Prostate gland (tissue), 2 donors: ENCODE data around the gene EQTN. TPM values are rescaled to one million over a fixed set of nuclear protein-coding genes. Genes with fewer than 3 reads are reported as not detected.

Experiments
- DNase-seq: peaks from one replicate; pipeline ENCODE4 v3.0.0-alpha.2; 2019; ENCODE audit warnings: low spot score
- H3K27ac ChIP-seq, 2 donors: fragments of 200-600 bp; sonication (generic); 2 replicates each; pipeline ENCODE4 v1.5.1; 2017 to 2019
- H3K27me3 ChIP-seq: fragments of 200-600 bp; sonication (generic); replicated peaks from 2 replicates; pipeline ENCODE4 v1.5.1; 2019; ENCODE audit not compliant: insufficient read depth
- H3K36me3 ChIP-seq, 2 donors: fragments of 200-600 bp; sonication (generic); 1 replicate in 1 of 2; 2 replicates in 1 of 2; pipeline versions ENCODE4 v1.5.1 to v1.8.1; 2017 to 2019
- H3K4me1 ChIP-seq: fragments of 200-600 bp; sonication (generic); replicated peaks from 2 replicates; pipeline ENCODE4 v1.5.1; 2019
- H3K4me3 ChIP-seq, 2 donors: fragments of 200-600 bp; sonication (generic); 2 replicates each; pipeline ENCODE4 v1.5.1; 2017 to 2019
- H3K9me3 ChIP-seq: fragments of 200-600 bp; sonication (generic); 2 replicates; pipeline ENCODE4 v1.5.1; 2017
- POLR2A ChIP-seq: fragments of 450-650 bp; IDR thresholded peaks from one replicate; pipeline ENCODE4 v1.6.1; 2016; ENCODE audit warnings: antibody characterized with exemption, mild to moderate bottlenecking
- POLR2AphosphoS5 ChIP-seq: sonication (generic); formaldehyde crosslinking; IDR thresholded peaks from one replicate; pipeline ENCODE4 v1.6.1; 2017; ENCODE audit warnings: antibody characterized with exemption
- WGBS: methylation state at CpG from one replicate; pipeline ENCODE4 v1.1.5; 2018; 5-methylcytosine and 5-hydroxymethylcytosine counted together
- intact Hi-C: fragments of 100-400 bp; cut with DNase I; formaldehyde crosslinking; loops from one replicate; pipeline ENCODE4 v1.14.2; 2022
- total RNA-seq, 2 donors: library from RNA; depleted of rRNA; stranded (reverse); fragments of >200 nt; gene quantifications; one replicate each; pipeline ENCODE4 v1.1.0, GENCODE V29; 2016
- TF ChIP-seq, protein P1 (sequence below), 4 experiments: fragments of 200-600 bp in 2 of 4; fragments of 450-650 bp in 2 of 4; sonication (generic) in 2 of 4; IDR thresholded peaks; 1 replicate in 3 of 4; 2 replicates in 1 of 4; pipeline ENCODE4 v1.5.1; 2016 to 2019; ENCODE audit warnings: antibody characterized with exemption in 4 of 4, mild to moderate bottlenecking in 2 of 4, moderate library complexity in 2 of 4

EQTN gene
- total RNA-seq, 2 donors from 2014 or later: 3.0 TPM; not detected in 1

- 88% methylated on average over 4 of the region's 4 CpGs for WGBS
- Histone ChIP-seq H3K4me3 (no peak overlapping the region), H3K27me3 (no peaks in the 10 kb centered on the region), H3K4me1 (no peaks in the 10 kb centered on the region), H3K36me3 (no peaks in the 10 kb centered on the region), H3K27ac (no peak overlapping the region), H3K9me3 (no peaks in the 10 kb centered on the region)
- TF ChIP-seq POLR2AphosphoS5: no peak
- TF ChIP-seq, protein P1, sequence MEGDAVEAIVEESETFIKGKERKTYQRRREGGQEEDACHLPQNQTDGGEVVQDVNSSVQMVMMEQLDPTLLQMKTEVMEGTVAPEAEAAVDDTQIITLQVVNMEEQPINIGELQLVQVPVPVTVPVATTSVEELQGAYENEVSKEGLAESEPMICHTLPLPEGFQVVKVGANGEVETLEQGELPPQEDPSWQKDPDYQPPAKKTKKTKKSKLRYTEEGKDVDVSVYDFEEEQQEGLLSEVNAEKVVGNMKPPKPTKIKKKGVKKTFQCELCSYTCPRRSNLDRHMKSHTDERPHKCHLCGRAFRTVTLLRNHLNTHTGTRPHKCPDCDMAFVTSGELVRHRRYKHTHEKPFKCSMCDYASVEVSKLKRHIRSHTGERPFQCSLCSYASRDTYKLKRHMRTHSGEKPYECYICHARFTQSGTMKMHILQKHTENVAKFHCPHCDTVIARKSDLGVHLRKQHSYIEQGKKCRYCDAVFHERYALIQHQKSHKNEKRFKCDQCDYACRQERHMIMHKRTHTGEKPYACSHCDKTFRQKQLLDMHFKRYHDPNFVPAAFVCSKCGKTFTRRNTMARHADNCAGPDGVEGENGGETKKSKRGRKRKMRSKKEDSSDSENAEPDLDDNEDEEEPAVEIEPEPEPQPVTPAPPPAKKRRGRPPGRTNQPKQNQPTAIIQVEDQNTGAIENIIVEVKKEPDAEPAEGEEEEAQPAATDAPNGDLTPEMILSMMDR (IDR thresholded peaks at IDR 0.05): no peak
- no peak for TF ChIP-seq POLR2A
- intact Hi-C loops: no loop called here
- DNase-seq: no peak
Observed at GRCh38 chr9:27308691-27309390, 11.9 kb upstream of the EQTN start.

- Histone ChIP-seq H3K27ac (no peak overlapping the region), H3K4me1 (no peaks in the 10 kb centered on the region), H3K27me3 (no peaks in the 10 kb centered on the region), H3K9me3 (no peaks in the 10 kb centered on the region), H3K36me3 (no peaks in the 10 kb centered on the region), H3K4me3 (no peak overlapping the region)
- intact Hi-C loops: no loop called here
- WGBS: 38% methylated on average over 1 of the region's 1 CpG
- no peak for DNase-seq
- no peak for TF ChIP-seq POLR2A
Observed at GRCh38 chr9:27304521-27304920, 7.6 kb upstream of the EQTN start.

DNA sequence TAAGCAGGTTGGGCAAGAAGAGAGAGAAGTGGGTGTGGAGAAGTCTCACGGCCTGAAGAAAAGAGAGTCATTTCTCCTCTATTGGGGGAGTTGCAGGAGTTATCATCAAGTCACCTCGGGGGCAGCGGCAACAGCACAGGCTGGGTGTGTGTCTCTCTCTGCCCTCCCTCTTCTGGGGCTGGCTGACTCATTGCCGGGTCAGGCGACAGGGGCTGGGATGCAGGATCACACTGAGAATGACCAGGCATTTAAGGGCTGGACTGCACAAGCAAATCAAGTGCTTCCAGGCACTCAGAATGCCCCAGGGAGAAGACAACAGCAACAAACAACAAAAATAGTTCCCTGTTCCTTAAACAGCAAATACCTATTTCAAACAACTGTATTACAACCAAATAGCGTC, 6.3 kb upstream of the EQTN start:
- TF ChIP-seq POLR2A: no peak
- no peak for TF ChIP-seq POLR2AphosphoS5
- TF ChIP-seq, protein P1 (IDR thresholded peaks at IDR 0.05): no peak
- H3K27me3 ChIP-seq: no peaks in the 10 kb centered on the region
- intact Hi-C loops: no loop called here
- H3K4me3 ChIP-seq: no peak overlapping the region
- H3K9me3 ChIP-seq: no peaks in the 10 kb centered on the region
- no peak overlapping the region for H3K27ac ChIP-seq
- DNase-seq: no peak
- H3K36me3 ChIP-seq: no peaks in the 10 kb centered on the region
- WGBS: 61% methylated on average over 5 of the region's 6 CpGs
- no peaks in the 10 kb centered on the region for H3K4me1 ChIP-seq

- TF ChIP-seq POLR2A (no peak), POLR2AphosphoS5 (no peak)
- TF ChIP-seq, protein P1 (IDR thresholded peaks at IDR 0.05): no peak
- WGBS: 70% methylated on average over 2 of the region's 2 CpGs
- no peaks in the 10 kb centered on the region for H3K4me1 ChIP-seq
- H3K27ac ChIP-seq: no peak overlapping the region
- no peaks in the 10 kb centered on the region for H3K27me3 ChIP-seq
- H3K9me3 ChIP-seq: no peaks in the 10 kb centered on the region
- H3K36me3 ChIP-seq: no peaks in the 10 kb centered on the region
- no peak overlapping the region for H3K4me3 ChIP-seq
- DNase-seq: no peak
- intact Hi-C loops: no loop called here
Observed at GRCh38 chr9:27293996-27294395, 3.0 kb downstream of the EQTN start.

GRCh38 chr9:27292659-27293405, 4.1 kb downstream of the EQTN start:
- H3K36me3 ChIP-seq: no peaks in the 10 kb centered on the region
- no peak for DNase-seq
- no peaks in the 10 kb centered on the region for H3K4me1 ChIP-seq
- intact Hi-C loops: no loop called here
- H3K4me3 ChIP-seq: no peak overlapping the region
- no peaks in the 10 kb centered on the region for H3K27me3 ChIP-seq
- no peak overlapping the region for H3K27ac ChIP-seq
- 64% methylated on average over 7 of the region's 7 CpGs for WGBS
- TF ChIP-seq POLR2AphosphoS5 (no peak), POLR2A (no peak)
- TF ChIP-seq, protein P1 (IDR thresholded peaks at IDR 0.05): no peak
- H3K9me3 ChIP-seq: no peaks in the 10 kb centered on the region
